ENCODE results near the gene PRSS33.

PRSS33 gene

DNA sequence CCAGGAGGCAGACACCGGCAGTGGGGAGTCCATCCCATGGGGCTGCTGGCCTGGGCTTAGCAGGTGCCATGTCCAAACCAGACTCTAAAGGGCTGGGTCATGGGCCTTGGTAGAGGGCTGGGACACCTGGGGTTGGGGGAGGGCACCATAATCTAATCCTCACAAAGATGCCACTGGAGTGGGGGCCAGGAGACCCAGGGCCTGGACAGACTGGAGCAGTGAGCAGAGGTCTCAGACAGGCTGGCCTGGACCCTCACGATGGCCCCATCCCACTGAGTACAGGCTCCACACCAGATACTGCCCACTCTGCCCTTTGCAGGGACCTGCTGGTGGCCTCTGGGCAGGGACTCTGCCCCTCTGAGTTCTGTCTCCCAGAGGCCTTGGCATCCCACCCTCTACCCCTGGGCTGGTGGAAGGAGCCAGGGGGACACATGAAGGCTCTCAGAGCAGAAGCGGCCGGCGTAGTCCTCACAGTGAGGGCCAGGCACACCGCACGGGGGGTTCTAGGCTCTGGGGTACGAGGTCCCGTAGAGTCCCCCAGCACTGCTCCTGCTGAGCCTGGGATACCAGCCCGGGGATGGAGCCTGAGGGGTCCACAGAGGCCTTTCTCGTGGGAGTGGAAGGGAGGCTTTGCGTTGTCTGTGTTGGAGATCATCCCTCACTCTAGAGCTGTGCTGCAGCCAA, 44.9 kb downstream of the PRSS33 start:
- DNase-seq (ENCODE audit: low read depth in 1 of 2, low spot score in 1 of 2), result no peak

GRCh38 chr16:2741168-2741567, 46.2 kb downstream of the PRSS33 start:
- no peak for DNase-seq (ENCODE audit: low read depth in 1 of 2, low spot score in 1 of 2)

- DNase-seq (ENCODE audit: low read depth in 1 of 2, low spot score in 1 of 2), result no peak
Observed at GRCh38 chr16:2740476-2740875, 46.9 kb downstream of the PRSS33 start.

GRCh38 chr16:2739625-2740430, 47.5 kb downstream of the PRSS33 start:
- no peak for DNase-seq (ENCODE audit: low read depth in 1 of 2, low spot score in 1 of 2)

DNA sequence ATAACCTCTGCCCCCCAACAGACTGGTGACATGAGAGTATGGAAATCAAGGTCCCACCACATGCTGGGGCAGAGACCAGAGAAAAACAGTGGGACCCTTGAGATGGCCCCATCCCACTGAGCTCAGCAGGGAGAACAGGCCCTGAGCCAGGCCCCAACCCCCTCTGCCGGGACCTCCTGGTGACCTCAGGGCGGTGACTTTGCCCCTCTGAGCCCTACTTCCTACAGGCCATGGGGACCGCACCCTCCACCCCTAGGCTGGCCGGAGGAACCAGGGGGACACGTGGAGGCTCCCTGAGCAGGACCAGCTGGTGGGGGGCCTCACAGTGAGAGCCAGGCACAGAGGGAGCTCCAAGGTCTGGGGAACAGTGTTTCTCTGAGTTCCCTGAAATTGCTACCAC, 48.7 kb downstream of the PRSS33 start:
- no peak for DNase-seq (ENCODE audit: low read depth in 1 of 2, low spot score in 1 of 2)

DNA sequence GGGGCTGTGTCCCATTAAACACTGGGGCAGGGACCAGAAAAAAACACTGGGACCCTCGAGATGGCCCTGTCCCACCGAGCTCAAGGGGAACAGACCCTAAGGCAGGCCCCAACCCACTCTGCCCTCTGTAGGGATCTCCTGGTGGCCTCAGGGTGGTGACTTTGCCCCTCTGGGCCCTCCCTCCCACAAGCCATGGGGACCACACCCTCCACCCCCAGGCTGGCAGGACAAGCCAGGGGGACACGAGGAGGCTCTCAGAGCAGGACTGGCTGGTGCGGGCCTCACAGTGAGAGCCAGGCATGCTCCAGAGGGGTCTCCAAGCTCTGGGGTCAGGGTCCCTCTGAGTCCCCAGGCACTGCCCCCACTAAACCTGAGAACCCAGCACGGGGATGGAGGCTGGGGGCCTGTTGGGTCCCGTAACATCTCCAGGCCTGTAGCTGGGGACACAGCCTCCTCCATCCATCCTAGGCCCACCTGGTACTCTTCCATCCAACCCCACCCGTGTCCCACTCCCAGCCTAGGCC, 49.4 kb downstream of the PRSS33 start:
- no peak for DNase-seq (ENCODE audit: low read depth in 1 of 2, low spot score in 1 of 2)

DNA sequence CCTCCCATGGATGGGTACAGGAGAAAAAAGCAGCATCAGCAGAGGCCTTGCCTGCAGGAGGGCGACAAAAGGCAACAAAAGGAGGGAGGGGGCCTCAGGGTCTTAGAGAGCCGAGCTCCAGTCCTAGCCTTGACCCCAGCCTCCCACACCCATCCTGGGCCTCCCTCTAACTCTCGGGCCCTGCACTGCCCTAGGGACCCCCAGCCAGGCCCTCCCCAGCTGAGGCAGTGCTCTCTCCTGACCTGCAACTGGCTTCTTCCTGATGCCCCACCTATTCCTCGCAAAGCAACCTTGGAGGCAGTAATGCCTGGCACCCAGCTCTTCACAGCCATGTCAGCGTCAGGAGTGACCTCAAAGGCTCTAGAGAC, 50.1 kb downstream of the PRSS33 start:
- no peak for DNase-seq (ENCODE audit: low read depth in 1 of 2, low spot score in 1 of 2)

- no peak for DNase-seq (ENCODE audit: low read depth in 1 of 2, low spot score in 1 of 2)
Observed at GRCh38 chr16:2736476-2737237, 50.7 kb downstream of the PRSS33 start.

GRCh38 chr16:2734844-2735515, 52.4 kb downstream of the PRSS33 start:
- DNase-seq (ENCODE audit: low read depth in 1 of 2, low spot score in 1 of 2), result no peak
